Transverse colon (tissue), 4 donors: ENCODE results near the gene MYCBP2. TPM values are rescaled to one million over a fixed set of nuclear protein-coding genes. Genes with fewer than 3 reads are reported as not detected.

ENCODE experiments used
- DNase-seq: peaks from one replicate; pipeline ENCODE4 v3.0.0-alpha.2; 2019
- H3K27ac ChIP-seq, 4 donors: fragments of 200-600 bp; sonication (generic); 2 replicates each; pipeline ENCODE4 v1.5.1; 2016 to 2018; ENCODE audit warnings: inconsistent platforms in 4 of 4
- H3K27me3 ChIP-seq: fragments of 200-600 bp; sonication (generic); 2 replicates; pipeline ENCODE4 v1.5.1; 2017; ENCODE audit warnings: inconsistent platforms
- H3K36me3 ChIP-seq, 4 donors: fragments of 200-600 bp; sonication (generic); 2 replicates each; pipeline ENCODE4 v1.5.1; 2017 to 2019; ENCODE audit warnings: inconsistent platforms in 4 of 4
- H3K4me1 ChIP-seq, 4 donors: fragments of 200-600 bp; sonication (generic); 2 replicates each; pipeline ENCODE4 v1.5.1; 2017 to 2020; ENCODE audit warnings: inconsistent platforms in 4 of 4
- H3K4me3 ChIP-seq, 4 donors: fragments of 200-600 bp; sonication (generic); 1 replicate in 1 of 4; 2 replicates in 3 of 4; pipeline versions ENCODE4 v1.5.1 to v1.6.1; 2017 to 2019; ENCODE audit warnings: inconsistent platforms in 4 of 4
- H3K9me3 ChIP-seq, 2 donors: fragments of 200-600 bp; sonication (generic); 2 replicates each; pipeline ENCODE4 v1.5.1; 2017 to 2019; ENCODE audit warnings: inconsistent platforms in 2 of 2
- EP300 ChIP-seq: sonication (generic); formaldehyde crosslinking; IDR thresholded peaks from one replicate; pipeline ENCODE4 v1.6.1; 2017; ENCODE audit warnings: antibody characterized with exemption, low read depth
- POLR2A ChIP-seq: fragments of 450-650 bp; IDR thresholded peaks from one replicate; pipeline ENCODE4 v1.6.1; 2016; ENCODE audit warnings: antibody characterized with exemption, mild to moderate bottlenecking, moderate library complexity
- POLR2AphosphoS5 ChIP-seq, 3 donors: sonication (generic); formaldehyde crosslinking; IDR thresholded peaks; one replicate each; pipeline ENCODE4 v1.6.1; 2016; ENCODE audit warnings: antibody characterized with exemption in 3 of 3
- WGBS, 2 donors: methylation state at CpG; one replicate each; pipeline ENCODE4 v1.1.5; 2018; ENCODE audit warnings: low coverage in 1 of 2; 5-methylcytosine and 5-hydroxymethylcytosine counted together
- in situ Hi-C, 4 donors: fragments of 200-750 bp; cut with MboI; loops; one replicate each; pipeline versions ENCODE4 v1.15.0 to v1.15.1; 2017; ENCODE audit warnings: low sequenced_read_pairs in 3 of 4, low pct_ligation_motif_present in 1 of 4, low pct_unique_long_range_greater_than_20kb in 1 of 4
- intact Hi-C: fragments of 100-400 bp; cut with DNase I; formaldehyde crosslinking; loops from one replicate; pipeline ENCODE4 v1.15.1; 2023; ENCODE audit warnings: low total_unique reads
- total RNA-seq, 4 donors: library from RNA; depleted of rRNA; stranded (reverse); fragments of >200 nt; gene quantifications; one replicate each; pipeline ENCODE4 v1.1.0, GENCODE V29; 2016
- TF ChIP-seq, protein P1 (sequence below), 5 experiments: fragments of 200-600 bp in 3 of 5; fragments of 450-650 bp in 2 of 5; sonication (generic) in 3 of 5; IDR thresholded peaks; 1 replicate in 2 of 5; 2 replicates in 3 of 5; pipeline ENCODE4 v1.5.1; 2016 to 2017; ENCODE audit warnings: antibody characterized with exemption in 5 of 5, inconsistent platforms in 3 of 5, mild to moderate bottlenecking in 2 of 5, moderate library complexity in 1 of 5

The MYCBP2 gene
- total RNA-seq, 4 donors from 2014 or later = 41.0 to 95.0 (median 48.3) TPM

- DNase-seq = no peak
- Histone ChIP-seq H3K27me3 (no peaks in the 10 kb centered on the region), H3K27ac (peak overlapping the region in 2 of 4 donors; percentile 41 to 51), H3K4me1 (peaks cover 0 to 34% (median 10%) of the 10 kb centered on the region in 4 donors), H3K4me3 (no peak overlapping the region), H3K36me3 (no peaks in the 10 kb centered on the region), H3K9me3 (no peaks in the 10 kb centered on the region)
- no peak for TF ChIP-seq POLR2AphosphoS5 (IDR thresholded peaks at IDR 0.05)
- TF ChIP-seq, protein P1, sequence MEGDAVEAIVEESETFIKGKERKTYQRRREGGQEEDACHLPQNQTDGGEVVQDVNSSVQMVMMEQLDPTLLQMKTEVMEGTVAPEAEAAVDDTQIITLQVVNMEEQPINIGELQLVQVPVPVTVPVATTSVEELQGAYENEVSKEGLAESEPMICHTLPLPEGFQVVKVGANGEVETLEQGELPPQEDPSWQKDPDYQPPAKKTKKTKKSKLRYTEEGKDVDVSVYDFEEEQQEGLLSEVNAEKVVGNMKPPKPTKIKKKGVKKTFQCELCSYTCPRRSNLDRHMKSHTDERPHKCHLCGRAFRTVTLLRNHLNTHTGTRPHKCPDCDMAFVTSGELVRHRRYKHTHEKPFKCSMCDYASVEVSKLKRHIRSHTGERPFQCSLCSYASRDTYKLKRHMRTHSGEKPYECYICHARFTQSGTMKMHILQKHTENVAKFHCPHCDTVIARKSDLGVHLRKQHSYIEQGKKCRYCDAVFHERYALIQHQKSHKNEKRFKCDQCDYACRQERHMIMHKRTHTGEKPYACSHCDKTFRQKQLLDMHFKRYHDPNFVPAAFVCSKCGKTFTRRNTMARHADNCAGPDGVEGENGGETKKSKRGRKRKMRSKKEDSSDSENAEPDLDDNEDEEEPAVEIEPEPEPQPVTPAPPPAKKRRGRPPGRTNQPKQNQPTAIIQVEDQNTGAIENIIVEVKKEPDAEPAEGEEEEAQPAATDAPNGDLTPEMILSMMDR (IDR thresholded peaks at IDR 0.05) = no peak
- no peak for TF ChIP-seq EP300
- no peak for TF ChIP-seq POLR2A
- 60 to 65% methylated on average over 5 of the region's 5 CpGs for WGBS, 2 donors
- intact Hi-C loops = no loop called here
- in situ Hi-C loops = no loop called here
These were observed 26.5 kb downstream of the MYCBP2 start for GRCh38 chr13:77300176-77301037.

DNA sequence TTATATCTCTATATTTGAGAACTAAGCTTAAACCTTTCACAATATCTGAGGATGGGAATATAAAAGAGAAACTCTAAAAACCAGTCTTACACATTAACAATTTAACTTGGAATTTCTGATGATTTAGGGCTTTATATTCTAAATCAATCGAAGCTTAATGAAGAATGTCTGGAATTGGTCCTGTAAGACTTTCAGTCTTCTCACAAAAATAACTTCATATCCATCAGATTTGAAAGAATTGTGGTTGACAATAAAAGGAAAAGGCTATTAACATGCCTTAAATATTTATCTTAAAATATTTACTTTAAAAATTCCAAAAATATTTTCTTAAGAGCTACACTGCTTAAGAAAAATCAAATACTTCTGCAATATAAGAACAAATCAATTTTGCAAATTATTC, 27.3 kb downstream of the MYCBP2 start:
- in situ Hi-C loops = no loop called here
- 68 to 70% methylated on average over 1 of the region's 1 CpG for WGBS, 2 donors

DNA sequence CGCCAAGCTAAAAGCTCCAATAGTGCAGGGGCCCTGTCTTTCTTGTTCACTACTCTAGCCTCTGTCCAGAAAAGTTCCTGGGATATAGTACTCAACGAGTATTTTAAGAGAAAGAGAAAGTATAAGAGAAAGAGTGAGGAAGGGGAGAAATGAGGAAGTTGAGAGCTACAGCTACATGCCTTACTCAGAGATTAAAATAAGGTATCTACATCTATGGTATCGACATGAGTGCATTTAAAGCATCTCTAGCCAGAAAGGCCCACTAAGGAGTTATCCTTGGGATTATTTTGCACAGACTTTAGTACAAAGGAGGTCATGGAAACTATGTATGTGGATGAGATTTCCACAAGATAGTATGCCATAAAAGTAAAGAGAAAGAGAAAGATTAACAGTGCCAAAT, 28.5 kb downstream of the MYCBP2 start:
- 72 to 81% methylated on average over 3 of the region's 3 CpGs for WGBS, 2 donors
- TF ChIP-seq EP300 (no peak), POLR2A (no peak)
- TF ChIP-seq, protein P1 (IDR thresholded peaks at IDR 0.05) = no peak
- Histone ChIP-seq H3K27ac (no peak overlapping the region), H3K27me3 (no peaks in the 10 kb centered on the region), H3K36me3 (no peaks in the 10 kb centered on the region), H3K4me3 (no peak overlapping the region), H3K4me1 (peaks cover 0 to 31% (median 10%) of the 10 kb centered on the region in 4 donors), H3K9me3 (no peaks in the 10 kb centered on the region)
- intact Hi-C loops (no loop called here), in situ Hi-C loops (no loop called here)
- DNase-seq = no peak

More for the DNA sequence above, 27.3 kb downstream of the MYCBP2 start:
- H3K36me3 ChIP-seq = no peaks in the 10 kb centered on the region
- H3K4me3 ChIP-seq = no peak overlapping the region
- H3K27ac ChIP-seq = peak overlapping the region in 2 of 4 donors; percentile 41 to 51
- TF ChIP-seq POLR2AphosphoS5 (IDR thresholded peaks at IDR 0.05) (no peak), EP300 (no peak), POLR2A (no peak)
- TF ChIP-seq, protein P1 (IDR thresholded peaks at IDR 0.05) = no peak
- no peak for DNase-seq
- H3K4me1 ChIP-seq = peaks cover 0 to 31% (median 10%) of the 10 kb centered on the region in 4 donors
- intact Hi-C loops = no loop called here
- no peaks in the 10 kb centered on the region for H3K27me3 ChIP-seq
- H3K9me3 ChIP-seq = no peaks in the 10 kb centered on the region

- 73 to 95% methylated on average over 4 of the region's 4 CpGs for WGBS, 2 donors
- Histone ChIP-seq H3K4me3 (no peak overlapping the region), H3K4me1 (no peaks in the 10 kb centered on the region), H3K27ac (no peak overlapping the region), H3K27me3 (no peaks in the 10 kb centered on the region), H3K9me3 (no peaks in the 10 kb centered on the region), H3K36me3 (peaks cover 0 to 13% (median 4%) of the 10 kb centered on the region in 4 donors)
- in situ Hi-C loops = no loop called here
- intact Hi-C loops = no loop called here
- TF ChIP-seq, protein P1 (IDR thresholded peaks at IDR 0.05) = no peak
- TF ChIP-seq POLR2A (no peak), EP300 (no peak), POLR2AphosphoS5 (IDR thresholded peaks at IDR 0.05) (no peak)
- DNase-seq = no peak
These were observed 35.1 kb downstream of the MYCBP2 start for GRCh38 chr13:77291774-77292173.
